Lower leg skin (tissue), 4 donors: ENCODE measurements around the gene EDEM2. TPM values are rescaled to one million over a fixed set of nuclear protein-coding genes. Genes with fewer than 3 reads are reported as not detected.

Source experiments
- DNase-seq, 2 donors: peaks; one replicate each; pipeline ENCODE4 v3.0.0-alpha.2; 2019; ENCODE audit warnings: low spot score in 2 of 2
- H3K4me3 ChIP-seq: fragments of 200-600 bp; sonication (generic); 2 replicates; pipeline ENCODE4 v1.5.1; 2017; ENCODE audit warnings: mild to moderate bottlenecking, low read depth; ENCODE audit not compliant: poor library complexity, severe bottlenecking
- POLR2A ChIP-seq, 2 donors: fragments of 450-650 bp; IDR thresholded peaks; one replicate each; pipeline ENCODE4 v1.6.1; 2016 to 2017; ENCODE audit warnings: antibody characterized with exemption in 2 of 2, mild to moderate bottlenecking in 1 of 2, moderate library complexity in 1 of 2
- WGBS, 2 donors: methylation state at CpG; one replicate each; pipeline ENCODE4 v1.1.5; 2018; 5-methylcytosine and 5-hydroxymethylcytosine counted together
- intact Hi-C: fragments of 100-400 bp; cut with DNase I; formaldehyde crosslinking; loops from one replicate; pipeline ENCODE4 v1.15.0; 2023; ENCODE audit warnings: low total_unique reads
- total RNA-seq, 4 donors: library from RNA; depleted of rRNA; stranded (reverse); fragments of >200 nt; gene quantifications; one replicate each; pipeline ENCODE4 v1.1.0, GENCODE V29; 2016
- TF ChIP-seq, protein P1 (sequence below), 3 donors: fragments of 450-650 bp; IDR thresholded peaks; one replicate each; pipeline ENCODE4 v1.5.1; 2016; ENCODE audit warnings: antibody characterized with exemption in 3 of 3, mild to moderate bottlenecking in 3 of 3, moderate library complexity in 2 of 3

Gene EDEM2
- total RNA-seq, 4 donors from 2014 or later, result 8.8 to 18.7 (median 16.6) TPM

DNA sequence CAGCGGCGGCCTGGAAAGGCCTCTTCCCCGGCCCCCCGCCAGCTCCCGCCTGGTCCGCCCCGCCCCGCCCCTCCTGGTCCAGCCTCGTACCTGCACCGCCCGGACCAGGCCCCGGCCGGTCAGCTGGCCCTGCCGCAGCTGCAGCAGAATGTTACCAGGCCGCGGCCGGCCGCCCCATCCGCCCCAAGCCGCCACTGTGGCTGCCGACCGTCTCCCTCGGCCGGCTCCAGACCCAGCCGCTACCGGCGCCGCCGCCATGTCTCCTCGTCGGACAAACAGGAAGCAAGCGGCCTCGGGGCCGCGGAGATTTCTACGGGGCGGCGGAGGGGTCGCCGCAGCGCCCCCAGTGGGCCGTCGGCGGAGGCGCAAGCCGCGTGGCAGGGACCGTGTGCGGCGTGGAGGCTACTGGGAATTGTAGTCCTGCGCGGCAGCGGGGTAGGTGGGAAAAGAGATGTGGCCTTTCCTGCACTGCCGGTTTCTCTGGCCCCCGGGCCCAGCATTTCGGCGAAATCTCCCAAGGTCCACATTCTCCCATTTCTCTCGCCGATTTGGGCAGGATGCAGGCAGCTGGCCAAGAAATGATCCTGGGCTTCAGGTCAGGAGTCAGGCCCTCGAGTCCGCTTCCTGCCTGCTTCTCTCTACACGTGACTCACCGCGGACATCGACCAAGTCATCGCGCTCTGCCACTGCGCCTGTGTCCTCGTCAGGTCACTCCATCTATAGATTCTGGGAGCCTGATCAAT lies 54.4 kb downstream of the EDEM2 start, which contains the start of gene TRPC4AP:
TRPC4AP (minus strand) TSS at position 284 of the 743 bp plus-strand sequence; CDS start at position 258, 26 bp downstream.
- DNase-seq, result peak; percentile 85 to 97
- 2 to 7% methylated on average over 26 to 36 of the region's 69 CpGs for WGBS, 2 donors
- TF ChIP-seq, protein P1, sequence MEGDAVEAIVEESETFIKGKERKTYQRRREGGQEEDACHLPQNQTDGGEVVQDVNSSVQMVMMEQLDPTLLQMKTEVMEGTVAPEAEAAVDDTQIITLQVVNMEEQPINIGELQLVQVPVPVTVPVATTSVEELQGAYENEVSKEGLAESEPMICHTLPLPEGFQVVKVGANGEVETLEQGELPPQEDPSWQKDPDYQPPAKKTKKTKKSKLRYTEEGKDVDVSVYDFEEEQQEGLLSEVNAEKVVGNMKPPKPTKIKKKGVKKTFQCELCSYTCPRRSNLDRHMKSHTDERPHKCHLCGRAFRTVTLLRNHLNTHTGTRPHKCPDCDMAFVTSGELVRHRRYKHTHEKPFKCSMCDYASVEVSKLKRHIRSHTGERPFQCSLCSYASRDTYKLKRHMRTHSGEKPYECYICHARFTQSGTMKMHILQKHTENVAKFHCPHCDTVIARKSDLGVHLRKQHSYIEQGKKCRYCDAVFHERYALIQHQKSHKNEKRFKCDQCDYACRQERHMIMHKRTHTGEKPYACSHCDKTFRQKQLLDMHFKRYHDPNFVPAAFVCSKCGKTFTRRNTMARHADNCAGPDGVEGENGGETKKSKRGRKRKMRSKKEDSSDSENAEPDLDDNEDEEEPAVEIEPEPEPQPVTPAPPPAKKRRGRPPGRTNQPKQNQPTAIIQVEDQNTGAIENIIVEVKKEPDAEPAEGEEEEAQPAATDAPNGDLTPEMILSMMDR (IDR thresholded peaks at IDR 0.05), result peak in 2 of 3 donors; percentile 20 to 94
- no peak for TF ChIP-seq POLR2A (IDR thresholded peaks at IDR 0.05)
- intact Hi-C loops, result no loop called here
- peak within 1 kb of the TSS; percentile 80 for H3K4me3 ChIP-seq

DNA sequence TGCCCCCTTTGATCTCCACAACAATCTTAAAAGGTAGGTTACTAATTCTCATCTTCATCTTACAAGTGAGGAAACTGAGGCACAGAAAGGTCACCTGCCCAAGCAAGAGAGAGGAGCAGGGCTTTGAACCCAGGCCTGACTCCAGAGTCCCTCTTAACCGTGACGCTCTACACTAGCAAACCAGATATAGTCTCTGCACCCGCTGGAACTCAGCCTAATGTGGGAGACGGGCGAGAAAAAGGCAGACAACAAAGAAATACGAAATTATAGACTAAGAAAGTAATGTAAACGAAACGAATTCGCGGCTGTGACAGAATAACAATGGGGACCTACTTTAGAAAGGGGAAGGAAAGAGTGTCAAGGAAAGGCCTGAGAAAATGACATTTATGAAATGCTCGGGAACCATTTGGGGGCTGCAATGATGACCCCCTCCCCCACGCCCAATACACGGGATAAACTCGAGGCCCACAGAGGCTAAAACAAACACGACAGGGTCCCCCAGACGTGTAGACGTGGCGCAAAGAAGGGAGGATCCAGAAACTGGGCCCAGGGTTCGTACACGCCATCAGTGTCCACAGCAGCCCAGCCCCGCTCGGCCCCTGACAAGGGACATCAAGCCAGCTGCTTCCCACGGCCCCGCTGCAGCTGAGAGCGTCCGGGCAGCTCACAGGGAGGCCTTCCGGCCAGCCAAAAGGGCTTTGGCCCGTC lies 55.2 kb downstream of the EDEM2 start:
- intact Hi-C loops, result no loop called here
- no peak for DNase-seq
- TF ChIP-seq, protein P1 (IDR thresholded peaks at IDR 0.05), result no peak
- TF ChIP-seq POLR2A (IDR thresholded peaks at IDR 0.05), result no peak
- WGBS, 2 donors, result 0% methylated on average over 20 to 24 of the region's 28 CpGs
- H3K4me3 ChIP-seq, result peak overlapping the region; percentile 80

DNA sequence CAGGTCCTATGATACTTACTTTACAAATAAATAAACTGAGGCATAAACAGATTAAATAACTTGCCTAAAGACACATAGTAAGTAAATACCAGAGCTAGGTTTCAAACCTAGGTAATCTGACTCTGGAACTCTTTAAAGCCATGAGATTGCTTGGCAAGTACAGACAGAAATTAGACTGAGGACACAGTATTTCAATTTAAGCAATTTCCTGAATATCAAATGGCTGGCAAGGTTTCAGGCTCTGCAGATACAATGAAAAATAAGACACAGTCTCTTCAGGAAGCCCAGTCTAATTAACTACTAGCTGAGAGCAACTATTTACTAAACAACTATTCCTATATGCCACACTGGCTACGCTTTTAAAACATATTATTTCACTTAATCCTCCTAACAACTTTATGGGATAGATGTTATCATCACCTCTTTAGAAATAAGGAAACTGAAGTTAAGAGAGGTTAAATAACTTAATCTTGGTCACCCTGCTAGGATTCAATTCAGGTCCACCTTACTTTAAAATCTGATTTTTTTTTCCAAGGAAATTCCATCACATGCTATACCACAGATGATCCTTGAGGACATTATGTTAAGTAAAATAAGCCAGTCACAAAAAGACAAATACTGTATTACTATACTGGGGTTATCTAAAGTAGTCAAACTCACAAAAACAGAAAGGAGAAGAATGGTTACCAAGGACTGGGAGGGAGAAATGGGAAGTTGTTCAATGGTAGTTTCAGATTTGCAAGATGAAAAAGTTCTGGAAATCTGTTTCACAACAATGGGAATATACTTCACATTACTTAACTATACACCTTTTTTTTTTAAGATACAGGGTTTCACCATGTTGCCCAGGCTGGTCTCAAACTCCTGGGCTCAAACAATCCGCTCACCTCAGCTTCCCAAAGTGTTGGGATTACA lies 58.6 kb downstream of the EDEM2 start:
- TF ChIP-seq, protein P1 (IDR thresholded peaks at IDR 0.05), result no peak
- no peak for TF ChIP-seq POLR2A (IDR thresholded peaks at IDR 0.05)
- H3K4me3 ChIP-seq, result no peak overlapping the region
- DNase-seq, result no peak
- 78 to 84% methylated on average over 2 of the region's 2 CpGs for WGBS, 2 donors
- intact Hi-C loops, result no loop called here

DNA sequence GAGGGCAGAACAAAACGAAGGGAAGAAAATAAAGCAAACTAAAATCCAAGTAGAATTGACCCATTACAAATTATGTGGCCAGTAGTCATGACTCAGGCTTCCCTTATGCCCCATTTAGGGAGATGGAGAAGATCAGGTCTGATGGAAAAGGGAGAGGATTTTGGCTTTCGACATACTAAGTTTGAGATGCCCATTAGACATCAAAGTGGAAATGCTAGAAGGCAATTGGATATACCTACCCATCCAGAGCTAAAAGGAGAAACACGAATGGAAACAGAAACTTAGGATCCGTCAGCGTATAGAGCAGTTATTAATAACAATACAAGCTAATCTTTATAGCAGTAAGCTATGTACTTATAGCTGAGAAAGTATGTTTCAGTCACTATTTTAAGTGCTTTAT lies 59.3 kb downstream of the EDEM2 start:
- DNase-seq, result no peak
- TF ChIP-seq POLR2A (IDR thresholded peaks at IDR 0.05), result no peak
- TF ChIP-seq, protein P1 (IDR thresholded peaks at IDR 0.05), result no peak
- intact Hi-C loops, result no loop called here
- WGBS, 2 donors, result 64 to 65% methylated on average over 5 of the region's 5 CpGs
- H3K4me3 ChIP-seq, result no peak overlapping the region

DNA sequence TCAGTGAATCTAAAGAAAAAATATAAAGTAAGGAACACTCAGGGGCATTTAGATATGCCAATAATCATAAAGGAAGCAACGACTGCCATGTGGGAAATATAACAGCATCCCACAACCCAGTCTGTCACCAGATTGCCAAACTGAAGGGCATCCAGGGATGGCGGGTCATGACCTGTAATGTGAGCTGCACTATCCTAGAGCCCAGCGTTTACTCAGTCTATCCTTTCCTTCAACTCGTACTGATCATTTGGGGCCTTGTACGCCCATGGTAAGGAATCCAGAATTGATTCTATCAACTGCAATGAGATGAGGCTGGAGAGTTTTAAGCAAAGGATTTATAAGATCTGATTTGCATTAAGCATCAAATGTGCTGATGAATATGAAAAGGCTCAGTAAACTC lies 59.8 kb downstream of the EDEM2 start:
- WGBS, 2 donors, result 79% methylated on average over 5 of the region's 5 CpGs
- intact Hi-C loops, result no loop called here
- DNase-seq, result no peak
- H3K4me3 ChIP-seq, result no peak overlapping the region
- TF ChIP-seq POLR2A (IDR thresholded peaks at IDR 0.05), result no peak
- TF ChIP-seq, protein P1 (IDR thresholded peaks at IDR 0.05), result no peak
